ENCODE measurements around the gene RNF32. TPM values are rescaled to one million over a fixed set of nuclear protein-coding genes. Genes with fewer than 3 reads are reported as not detected.
"Not testable (repeated sequence)": the region's sequence is repeated elsewhere in the genome, so short reads cannot be mapped to it uniquely, and the experiment has no call there.

RNF32 gene
- total RNA-seq, 1 experiment from 2014 or later: 13.5 TPM

DNA sequence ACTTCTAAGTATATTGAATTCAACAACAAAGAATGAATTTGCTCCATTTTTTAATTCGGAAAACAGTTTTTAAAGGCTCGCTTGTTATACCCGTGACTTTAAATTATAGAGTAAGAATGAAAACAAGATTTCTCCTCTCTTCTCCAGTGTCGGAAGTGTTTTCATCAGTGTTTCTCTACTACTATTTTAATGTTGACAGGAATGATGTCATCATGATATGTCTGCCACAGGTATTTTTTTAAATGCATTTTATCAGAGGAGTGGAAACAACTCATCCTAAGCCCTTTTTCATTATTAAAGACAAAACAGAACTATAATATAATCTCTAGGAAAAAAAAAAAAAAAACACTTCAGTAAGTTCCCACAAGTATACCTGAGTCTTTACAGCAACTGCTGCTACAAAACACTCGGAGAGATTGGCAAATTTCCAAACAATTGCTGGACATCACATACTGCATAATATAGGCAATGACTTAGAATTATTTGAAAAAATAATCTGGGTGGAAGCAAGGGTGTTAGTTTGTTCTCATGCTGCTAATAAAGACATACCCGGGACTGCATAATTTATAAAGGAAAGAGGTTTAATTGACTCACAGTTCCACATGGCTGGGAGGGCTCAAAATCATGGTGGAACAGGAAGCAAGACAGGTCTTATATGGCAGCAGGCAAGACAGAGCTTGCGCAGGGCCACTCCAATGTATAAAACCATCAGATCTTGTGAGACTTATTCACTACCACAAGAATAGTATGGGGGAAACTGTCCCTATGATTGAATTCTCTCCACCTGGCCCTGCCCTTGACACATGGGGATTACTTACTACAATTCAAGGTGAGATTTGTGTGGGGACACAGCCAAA, 4.8 kb upstream of the RNF32 start:
- DNase-seq (ENCODE audit: low read depth): no peak
- in situ Hi-C loops (cut with HindIII; ENCODE audit: low pct_unique_long_range_greater_than_20kb, low sequenced_read_pairs): no loop called here

- DNase-seq (ENCODE audit: low read depth); in situ Hi-C loops (cut with HindIII; ENCODE audit: low pct_unique_long_range_greater_than_20kb, low sequenced_read_pairs): not testable (repeated sequence)
Measured at GRCh38 chr7:156637093-156637492, 3.5 kb upstream of the RNF32 start.

DNA sequence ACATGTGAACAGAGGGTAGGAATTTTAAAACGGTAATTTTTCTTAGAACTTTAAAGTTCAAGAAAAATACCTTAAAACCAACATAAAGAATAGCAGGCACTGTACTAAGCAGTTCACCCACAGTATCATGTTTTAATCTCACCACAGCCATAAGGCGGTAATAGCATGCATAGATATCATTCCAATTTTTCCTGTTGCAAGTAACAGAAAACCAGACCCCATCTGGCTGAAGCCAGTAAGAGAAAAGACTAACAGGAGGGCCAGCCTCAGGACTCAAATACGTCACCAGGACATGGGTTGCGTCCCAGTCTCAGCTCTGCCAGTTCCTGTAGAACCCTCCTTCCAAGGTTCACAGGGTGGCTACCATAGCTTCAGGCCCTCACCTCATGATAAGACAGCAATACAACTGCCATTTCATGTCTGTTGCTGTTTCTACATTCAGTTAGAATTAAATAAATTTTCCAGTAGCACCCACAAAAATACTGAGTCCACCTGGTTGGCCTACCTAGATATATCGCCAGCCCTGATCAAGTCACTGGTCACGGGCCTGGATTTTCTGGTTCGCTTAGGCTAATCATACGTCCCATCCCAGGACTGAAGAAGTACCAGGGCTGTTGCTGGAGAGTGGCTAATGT, 2.0 kb upstream of the RNF32 start:
- DNase-seq (ENCODE audit: low read depth): no peak
- in situ Hi-C loops (cut with HindIII; ENCODE audit: low pct_unique_long_range_greater_than_20kb, low sequenced_read_pairs): no loop called here

DNA sequence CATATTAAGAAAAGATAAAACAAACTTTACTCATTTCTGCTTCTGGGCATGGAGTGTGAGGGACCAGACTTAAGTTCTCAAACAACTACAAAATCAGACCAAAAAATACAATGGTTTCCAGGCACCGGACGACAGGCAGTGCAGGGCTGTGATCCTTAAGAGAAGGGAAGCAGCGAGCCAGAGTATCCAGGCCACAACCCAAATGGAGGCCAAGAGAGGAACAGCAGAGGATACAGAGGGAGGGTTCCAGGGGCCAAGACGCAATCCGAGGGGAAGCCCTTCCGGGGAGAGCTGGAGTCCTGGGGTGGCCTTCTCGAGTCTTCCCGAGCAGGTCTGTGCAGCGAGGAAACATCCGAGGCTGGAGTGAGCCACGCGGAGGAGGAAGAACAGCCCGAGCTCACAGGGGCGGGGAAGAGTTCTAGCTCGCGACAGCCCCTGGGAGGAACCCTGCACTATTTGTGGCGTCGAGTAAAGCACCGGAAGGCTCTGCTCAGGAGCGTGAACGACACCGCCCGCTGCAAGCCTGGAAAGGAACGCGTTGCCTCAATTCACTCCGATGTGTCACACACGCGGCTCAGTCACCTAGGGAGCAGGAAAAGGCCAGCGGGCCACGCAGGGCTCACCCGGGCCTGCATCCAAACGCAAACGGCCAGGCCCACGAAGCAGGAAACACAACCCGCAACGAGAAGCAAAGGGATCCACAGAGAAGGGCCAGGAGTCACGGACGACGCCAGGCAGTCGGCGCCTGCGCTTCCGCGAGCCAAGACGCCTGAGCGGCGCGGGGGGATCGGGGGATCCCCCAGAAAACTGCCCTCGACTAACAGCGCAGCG, 933 bp upstream of the RNF32 start:
- DNase-seq (ENCODE audit: low read depth): no peak
- in situ Hi-C loops (cut with HindIII; ENCODE audit: low pct_unique_long_range_greater_than_20kb, low sequenced_read_pairs): no loop called here

DNA sequence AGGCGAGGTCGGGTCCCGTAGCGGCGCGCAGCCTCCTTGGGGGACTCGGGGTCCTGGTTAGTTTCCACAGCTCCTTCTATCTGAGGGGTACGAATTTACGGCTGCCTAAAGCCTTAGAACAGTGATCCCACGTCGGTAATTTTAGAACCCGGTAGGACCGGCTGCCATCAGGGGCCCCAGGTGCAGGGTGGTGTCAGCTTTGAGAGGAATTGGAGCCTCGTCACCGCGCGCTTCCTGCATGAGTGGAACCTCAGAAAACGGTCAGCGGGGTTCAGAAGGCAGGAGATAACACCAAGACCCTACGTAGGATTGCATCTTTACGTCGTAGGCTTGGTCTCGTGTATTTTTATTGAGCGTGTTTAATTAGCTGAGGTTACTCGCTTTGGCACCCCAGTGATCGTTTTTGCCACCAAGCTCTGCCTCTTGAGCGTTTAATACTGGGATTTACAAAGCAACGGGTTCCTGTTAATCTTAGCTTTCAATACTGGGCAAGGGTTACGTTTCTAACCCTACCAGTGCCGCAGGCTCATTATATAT, 443 bp downstream of the RNF32 start:
- no peak for DNase-seq (ENCODE audit: low read depth)
- in situ Hi-C loops (cut with HindIII; ENCODE audit: low pct_unique_long_range_greater_than_20kb, low sequenced_read_pairs): no loop called here

- DNase-seq (ENCODE audit: low read depth): no peak
- in situ Hi-C loops (cut with HindIII; ENCODE audit: low pct_unique_long_range_greater_than_20kb, low sequenced_read_pairs): no loop called here
Measured at GRCh38 chr7:156642306-156643045, 1.9 kb downstream of the RNF32 start.

DNA sequence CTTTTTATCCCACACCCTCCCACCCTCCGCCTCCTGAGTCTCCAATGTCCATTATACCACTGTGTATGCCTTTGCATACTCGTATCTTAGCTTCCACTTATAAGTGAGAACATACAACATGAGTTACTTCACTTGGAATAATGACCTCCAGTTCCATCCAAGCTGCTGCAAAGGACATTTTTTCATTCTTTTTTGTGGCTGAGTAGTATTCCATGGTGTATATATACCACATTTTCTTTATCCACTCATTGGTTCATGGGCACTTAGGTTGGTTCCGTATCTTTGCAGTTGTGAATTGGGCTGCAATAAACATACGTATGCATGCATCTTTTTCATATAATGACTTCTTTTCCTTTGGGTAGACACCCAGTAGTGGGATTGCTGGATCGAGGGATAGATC, 6.8 kb downstream of the RNF32 start:
- in situ Hi-C loops (cut with HindIII; ENCODE audit: low pct_unique_long_range_greater_than_20kb, low sequenced_read_pairs): not testable (repeated sequence)

GRCh38 chr7:156650042-156650441, 9.5 kb downstream of the RNF32 start:
- in situ Hi-C loops (cut with HindIII; ENCODE audit: low pct_unique_long_range_greater_than_20kb, low sequenced_read_pairs): no loop called here
- DNase-seq (ENCODE audit: low read depth): no peak

More for the DNA sequence above, 6.8 kb downstream of the RNF32 start:
- not testable (repeated sequence) for DNase-seq (ENCODE audit: low read depth)

GRCh38 chr7:156651474-156651873, 10.9 kb downstream of the RNF32 start:
- no peak for DNase-seq (ENCODE audit: low read depth)
- in situ Hi-C loops (cut with HindIII; ENCODE audit: low pct_unique_long_range_greater_than_20kb, low sequenced_read_pairs): no loop called here

DNA sequence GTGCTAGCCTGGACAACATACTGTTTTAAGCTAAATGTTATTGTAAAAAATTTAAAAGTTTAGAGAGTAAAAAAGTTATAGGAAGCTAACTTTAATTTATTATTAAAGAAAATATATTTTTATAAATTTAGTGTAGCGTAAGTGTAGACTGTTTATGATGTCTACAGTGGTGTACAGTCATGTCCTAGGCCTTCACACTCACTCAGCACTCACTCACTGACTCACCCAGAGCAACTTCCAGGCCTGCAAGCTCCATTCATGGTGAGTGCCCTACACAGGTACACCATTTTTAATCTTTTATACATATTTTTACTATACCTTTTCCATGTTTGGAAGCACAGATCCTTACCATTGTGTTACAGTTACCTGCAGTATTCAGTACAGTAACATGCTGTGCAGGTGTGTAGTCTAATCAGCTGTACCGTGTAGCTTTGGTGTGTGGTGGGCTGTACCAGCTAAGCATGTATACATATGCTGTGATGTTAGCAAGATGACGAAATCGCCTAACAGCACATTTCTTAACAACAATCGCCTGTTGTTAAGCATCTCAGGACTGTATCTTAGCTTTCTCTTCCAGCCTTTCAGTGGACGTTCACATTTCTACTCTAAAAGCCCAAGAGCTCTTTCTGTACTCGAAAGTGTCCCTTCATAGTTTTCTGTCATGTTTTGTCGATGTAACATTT, 12.5 kb downstream of the RNF32 start:
- in situ Hi-C loops (cut with HindIII; ENCODE audit: low pct_unique_long_range_greater_than_20kb, low sequenced_read_pairs): no loop called here

DNA sequence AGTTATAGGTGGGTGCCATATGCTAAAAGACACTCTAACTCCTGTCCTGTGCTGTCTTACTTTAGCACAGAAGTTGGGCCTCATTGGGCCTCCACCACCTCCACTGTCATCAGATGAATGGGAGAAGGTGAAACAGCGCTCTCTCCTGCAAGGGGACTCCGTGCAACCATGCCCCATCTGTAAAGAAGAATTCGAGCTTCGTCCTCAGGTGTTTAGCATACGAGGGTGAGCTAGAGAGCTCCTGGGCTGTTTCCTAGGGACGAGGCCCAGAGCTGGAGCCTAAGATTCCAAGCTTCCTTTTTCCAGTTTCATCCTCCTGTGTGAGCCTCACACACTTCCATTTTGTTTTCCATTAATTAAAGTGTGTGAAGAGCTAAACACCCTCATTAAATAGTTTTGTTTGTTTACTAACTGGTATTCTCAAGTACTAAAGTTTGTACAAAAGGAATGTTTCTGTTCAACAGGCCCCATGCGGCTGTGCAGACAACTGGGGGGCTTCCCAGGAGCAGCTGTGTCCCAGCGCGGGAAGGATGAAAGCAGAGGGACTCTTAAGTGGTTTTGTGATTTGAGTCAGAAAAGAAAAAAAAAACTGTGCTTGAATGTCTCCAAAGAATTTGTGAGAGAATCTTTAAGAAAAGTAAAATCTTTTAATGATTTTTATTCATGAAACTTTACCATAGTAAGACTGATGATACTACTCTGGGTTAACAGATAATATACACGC, 14.1 kb downstream of the RNF32 start:
- no peak for DNase-seq (ENCODE audit: low read depth)
- in situ Hi-C loops (cut with HindIII; ENCODE audit: low pct_unique_long_range_greater_than_20kb, low sequenced_read_pairs): no loop called here

More for the DNA sequence above, 12.5 kb downstream of the RNF32 start:
- DNase-seq (ENCODE audit: low read depth): no peak

DNA sequence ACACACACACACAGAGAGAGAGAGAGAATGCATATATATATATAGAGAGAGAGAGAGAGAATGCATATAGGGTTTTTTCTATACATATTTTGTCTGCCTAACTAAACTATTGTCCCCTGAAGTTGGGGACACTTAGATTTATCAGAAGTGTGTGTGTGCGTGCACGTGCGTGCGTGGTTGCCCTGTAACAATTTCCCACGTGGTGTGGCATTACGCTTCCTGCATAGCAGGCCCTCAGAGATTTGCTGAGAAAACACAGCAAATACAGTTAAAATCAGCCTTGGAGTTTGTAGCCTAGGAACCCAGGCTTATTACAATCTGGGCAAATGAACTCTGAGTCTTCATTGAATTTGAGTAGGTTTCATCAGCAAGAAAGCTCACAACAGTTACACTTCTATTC, 14.7 kb downstream of the RNF32 start:
- in situ Hi-C loops (cut with HindIII; ENCODE audit: low pct_unique_long_range_greater_than_20kb, low sequenced_read_pairs): no loop called here
- no peak for DNase-seq (ENCODE audit: low read depth)

DNA sequence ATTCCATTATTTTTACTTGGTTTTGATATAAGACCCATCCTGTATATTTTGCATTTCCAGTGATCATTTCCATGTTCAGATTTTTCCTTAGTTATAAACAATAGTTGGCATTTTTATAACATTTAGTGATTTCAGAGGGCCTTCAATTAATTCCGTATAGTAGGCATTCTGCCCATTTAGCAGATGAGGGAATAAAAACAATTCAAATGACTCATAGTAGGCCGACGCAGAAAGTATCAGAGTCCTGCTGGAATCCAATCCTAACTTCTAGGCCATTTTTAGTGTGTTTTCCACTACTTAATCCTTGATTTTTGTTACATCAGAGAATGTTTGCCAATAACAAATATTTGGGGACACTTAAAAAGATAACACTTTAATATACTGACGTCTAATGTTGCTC, 15.4 kb downstream of the RNF32 start:
- in situ Hi-C loops (cut with HindIII; ENCODE audit: low pct_unique_long_range_greater_than_20kb, low sequenced_read_pairs): no loop called here
- no peak for DNase-seq (ENCODE audit: low read depth)

GRCh38 chr7:156656598-156656997, 16.0 kb downstream of the RNF32 start:
- in situ Hi-C loops (cut with HindIII; ENCODE audit: low pct_unique_long_range_greater_than_20kb, low sequenced_read_pairs): no loop called here

DNA sequence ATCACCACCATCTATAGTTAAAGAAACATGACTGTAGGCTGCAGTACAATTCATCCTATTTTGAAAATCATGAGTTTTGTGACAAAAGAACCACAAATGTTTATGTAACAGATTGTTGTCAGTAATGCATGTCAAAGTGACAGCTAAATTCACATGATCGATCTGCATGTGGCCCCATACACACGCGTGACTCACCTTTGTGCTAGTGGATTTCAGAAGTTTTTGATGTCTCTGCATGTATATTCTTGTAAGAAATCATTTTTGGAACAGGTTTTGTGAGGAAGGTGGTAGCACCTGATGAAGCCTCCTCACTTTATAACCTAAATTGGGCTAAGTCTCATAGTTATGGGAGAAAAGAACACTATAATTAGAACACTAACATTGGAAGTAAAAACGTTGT, 17.1 kb downstream of the RNF32 start:
- in situ Hi-C loops (cut with HindIII; ENCODE audit: low pct_unique_long_range_greater_than_20kb, low sequenced_read_pairs): no loop called here
- no peak for DNase-seq (ENCODE audit: low read depth)

More at GRCh38 chr7:156656598-156656997, 16.0 kb downstream of the RNF32 start:
- no peak for DNase-seq (ENCODE audit: low read depth)

- in situ Hi-C loops (cut with HindIII; ENCODE audit: low pct_unique_long_range_greater_than_20kb, low sequenced_read_pairs): no loop called here
- no peak for DNase-seq (ENCODE audit: low read depth)
Measured at GRCh38 chr7:156659203-156659602, 18.6 kb downstream of the RNF32 start.

GRCh38 chr7:156659961-156660360, 19.4 kb downstream of the RNF32 start:
- in situ Hi-C loops (cut with HindIII; ENCODE audit: low pct_unique_long_range_greater_than_20kb, low sequenced_read_pairs): no loop called here
- no peak for DNase-seq (ENCODE audit: low read depth)

All from Caki2 (cell line).